NCI-H2196 (cell line): Measurements from ENCODE around the gene LDLRAD3.

Experiments used
- DNase-seq: peaks from one replicate; lab custom pipeline; 2025; ENCODE audit not compliant: unreplicated experiment; lab: John Stamatoyannopoulos, UW

Gene LDLRAD3

GRCh38 chr11:35953081-35953760, 9.4 kb downstream of the LDLRAD3 start:
- DNase-seq: no peak

- no peak for DNase-seq
Observed at GRCh38 chr11:35954205-35954604, 10.3 kb downstream of the LDLRAD3 start.

- no peak for DNase-seq
Observed at GRCh38 chr11:35955636-35956035, 11.8 kb downstream of the LDLRAD3 start.

GRCh38 chr11:35962369-35963138, 18.7 kb downstream of the LDLRAD3 start:
- DNase-seq: no peak

- DNase-seq: no peak
Observed at GRCh38 chr11:35963911-35964310, 20.0 kb downstream of the LDLRAD3 start.

GRCh38 chr11:35964841-35965240, 21.0 kb downstream of the LDLRAD3 start:
- DNase-seq: no peak

- no peak for DNase-seq
Observed at GRCh38 chr11:35967042-35967441, 23.2 kb downstream of the LDLRAD3 start.

GRCh38 chr11:35968386-35969088, 24.7 kb downstream of the LDLRAD3 start:
- no peak for DNase-seq

GRCh38 chr11:35969089-35970042, 25.5 kb downstream of the LDLRAD3 start:
- DNase-seq: no peak

- DNase-seq: no peak
Observed at GRCh38 chr11:35970445-35970844, 26.6 kb downstream of the LDLRAD3 start.

- no peak for DNase-seq
Observed at GRCh38 chr11:35971841-35972422, 28.1 kb downstream of the LDLRAD3 start.

GRCh38 chr11:35974882-35975589, 31.2 kb downstream of the LDLRAD3 start:
- no peak for DNase-seq

GRCh38 chr11:35976434-35976833, 32.6 kb downstream of the LDLRAD3 start:
- no peak for DNase-seq

- DNase-seq: no peak
Observed at GRCh38 chr11:35978183-35978582, 34.3 kb downstream of the LDLRAD3 start.

- no peak for DNase-seq
Observed at GRCh38 chr11:35978891-35979290, 35.0 kb downstream of the LDLRAD3 start.

GRCh38 chr11:35980686-35981390, 37.0 kb downstream of the LDLRAD3 start:
- no peak for DNase-seq

- DNase-seq: no peak
Observed at GRCh38 chr11:35981581-35981980, 37.7 kb downstream of the LDLRAD3 start.

- DNase-seq: no peak
Observed at GRCh38 chr11:35982061-35982460, 38.2 kb downstream of the LDLRAD3 start.

- DNase-seq: no peak
Observed at GRCh38 chr11:35983981-35984380, 40.1 kb downstream of the LDLRAD3 start.
